PFSK-1 (cell line): ENCODE results near the gene RANBP1.

Experiments used
- FOXP2 ChIP-seq: optimal IDR thresholded peaks from 2 replicates; pipeline ENCODE3; 2011; ENCODE audit warnings: borderline replicate concordance, control low read depth, inconsistent platforms; ENCODE audit not compliant: insufficient read depth; ENCODE audit errors: extremely low read length, extremely low read depth
- POLR2AphosphoS5 ChIP-seq: IDR thresholded peaks from 2 replicates; pipeline ENCODE4 v1.6.1; 2012; ENCODE audit warnings: low read depth, mild to moderate bottlenecking, control low read depth, low read length, moderate library complexity
- REST ChIP-seq, 2 experiments: IDR thresholded peaks; 2 replicates each; pipeline versions ENCODE4 v1.6.1 to v1.8.0; 2011 to 2012; ENCODE audit warnings: low read depth in 2 of 2, low read length in 2 of 2, control low read depth in 1 of 2, inconsistent platforms in 1 of 2, mild to moderate bottlenecking in 1 of 2, moderate library complexity in 1 of 2; ENCODE audit not compliant: insufficient read depth in 1 of 2
- SIN3A ChIP-seq: IDR thresholded peaks from 2 replicates; pipeline ENCODE4 v1.6.1; 2012; ENCODE audit warnings: mild to moderate bottlenecking, low read length, moderate library complexity, borderline replicate concordance; ENCODE audit not compliant: insufficient read depth
- TAF1 ChIP-seq: IDR thresholded peaks from 2 replicates; pipeline ENCODE4 v1.6.1; 2012; ENCODE audit warnings: low read length, control low read depth, borderline replicate concordance; ENCODE audit not compliant: insufficient read depth

RANBP1 gene

GRCh38 chr22:20112623-20113511, 3.0 kb upstream of the RANBP1 start:
- TF ChIP-seq SIN3A (no peak), REST (IDR thresholded peaks at IDR 0.05; ENCODE audit: insufficient read depth in 1 of 2, low read depth in 2 of 2, low read length in 2 of 2) (no peak), TAF1 (no peak), POLR2AphosphoS5 (no peak), FOXP2 (no peak)

GRCh38 chr22:20113551-20114310, 2.2 kb upstream of the RANBP1 start:
- TF ChIP-seq SIN3A = no peak
- TF ChIP-seq REST (IDR thresholded peaks at IDR 0.05; ENCODE audit: insufficient read depth in 1 of 2, low read depth in 2 of 2, low read length in 2 of 2) = no peak
- no peak for TF ChIP-seq POLR2AphosphoS5
- TF ChIP-seq FOXP2 = no peak
- no peak for TF ChIP-seq TAF1

- TF ChIP-seq FOXP2 = no peak
Observed at GRCh38 chr22:20114506-20115475, 1.1 kb upstream of the RANBP1 start.

- TF ChIP-seq FOXP2 = no peak
- no peak for TF ChIP-seq REST (IDR thresholded peaks at IDR 0.05; ENCODE audit: insufficient read depth in 1 of 2, low read depth in 2 of 2, low read length in 2 of 2)
- TF ChIP-seq TAF1 = no peak
- no peak for TF ChIP-seq POLR2AphosphoS5
Observed at GRCh38 chr22:20116376-20116950, 559 bp downstream of the RANBP1 start.
